ENCODE results near the gene C11orf71. TPM values are rescaled to one million over a fixed set of nuclear protein-coding genes. Genes with fewer than 3 reads are reported as not detected.

C11orf71 gene
- total and polyA plus RNA-seq, 7 donors, result 5.0 to 16.4 (median 7.6) TPM

DNA sequence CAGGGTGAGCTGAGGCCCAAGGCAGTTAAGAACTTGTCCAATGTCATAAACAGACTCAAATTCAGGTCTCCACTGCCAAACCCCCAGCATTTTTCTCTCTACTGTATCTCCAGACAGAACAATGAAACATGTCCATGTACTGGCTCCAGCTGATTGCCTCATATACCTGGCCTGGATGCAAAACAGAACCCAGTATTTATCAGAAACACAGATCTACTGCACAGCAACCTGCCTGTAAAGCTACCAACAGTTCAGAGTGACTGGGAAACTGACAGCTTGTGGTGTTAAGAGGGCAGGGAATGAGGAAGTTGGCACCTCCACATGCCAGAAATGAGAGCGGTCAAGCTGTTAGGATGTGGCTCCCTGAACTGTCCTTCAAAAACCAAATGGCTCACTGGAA is 41.6 kb downstream of the C11orf71 start:
- TF ChIP-seq POLR2AphosphoS5 (IDR thresholded peaks at IDR 0.05) (no peak), EP300 (IDR thresholded peaks at IDR 0.05) (no peak)
- TF ChIP-seq, protein P1, sequence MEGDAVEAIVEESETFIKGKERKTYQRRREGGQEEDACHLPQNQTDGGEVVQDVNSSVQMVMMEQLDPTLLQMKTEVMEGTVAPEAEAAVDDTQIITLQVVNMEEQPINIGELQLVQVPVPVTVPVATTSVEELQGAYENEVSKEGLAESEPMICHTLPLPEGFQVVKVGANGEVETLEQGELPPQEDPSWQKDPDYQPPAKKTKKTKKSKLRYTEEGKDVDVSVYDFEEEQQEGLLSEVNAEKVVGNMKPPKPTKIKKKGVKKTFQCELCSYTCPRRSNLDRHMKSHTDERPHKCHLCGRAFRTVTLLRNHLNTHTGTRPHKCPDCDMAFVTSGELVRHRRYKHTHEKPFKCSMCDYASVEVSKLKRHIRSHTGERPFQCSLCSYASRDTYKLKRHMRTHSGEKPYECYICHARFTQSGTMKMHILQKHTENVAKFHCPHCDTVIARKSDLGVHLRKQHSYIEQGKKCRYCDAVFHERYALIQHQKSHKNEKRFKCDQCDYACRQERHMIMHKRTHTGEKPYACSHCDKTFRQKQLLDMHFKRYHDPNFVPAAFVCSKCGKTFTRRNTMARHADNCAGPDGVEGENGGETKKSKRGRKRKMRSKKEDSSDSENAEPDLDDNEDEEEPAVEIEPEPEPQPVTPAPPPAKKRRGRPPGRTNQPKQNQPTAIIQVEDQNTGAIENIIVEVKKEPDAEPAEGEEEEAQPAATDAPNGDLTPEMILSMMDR (IDR thresholded peaks at IDR 0.05), result no peak
- no peaks in the 10 kb centered on the region for H3K27me3 ChIP-seq
- H3K36me3 ChIP-seq, result no peaks in the 10 kb centered on the region
- H3K9me3 ChIP-seq, result no peaks in the 10 kb centered on the region
- no peak for DNase-seq
- no peak overlapping the region for H3K4me3 ChIP-seq
- WGBS, 2 donors, result 10 to 13% methylated on average over 1 of the region's 1 CpG
- H3K27ac ChIP-seq, result no peak overlapping the region
- H3K4me1 ChIP-seq, result no peaks in the 10 kb centered on the region
- intact Hi-C loops (cut with DNase I), result no loop called here

DNA sequence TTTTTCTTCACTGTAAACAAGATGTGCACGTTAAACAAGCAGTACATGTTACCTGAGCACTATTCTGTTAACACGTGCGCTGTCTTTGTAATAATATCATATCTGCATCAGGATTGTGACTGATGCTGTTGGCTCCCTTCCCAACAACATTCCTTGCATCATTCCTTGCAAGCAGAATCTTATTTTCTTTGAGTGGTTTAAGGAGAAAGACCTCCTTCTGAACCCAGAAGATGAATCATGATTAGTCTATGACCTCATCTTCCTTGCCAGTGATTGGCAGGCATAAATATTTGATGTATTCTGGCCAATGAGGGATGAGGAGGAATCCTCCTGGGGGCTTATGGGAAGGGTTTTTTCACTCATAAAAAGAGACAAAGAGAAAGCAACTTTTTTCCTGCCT is 46.2 kb downstream of the C11orf71 start:
- Histone ChIP-seq H3K4me3 (no peak overlapping the region), H3K27ac (no peak overlapping the region), H3K9me3 (no peaks in the 10 kb centered on the region), H3K27me3 (no peaks in the 10 kb centered on the region), H3K4me1 (no peaks in the 10 kb centered on the region), H3K36me3 (no peaks in the 10 kb centered on the region)
- intact Hi-C loops (cut with DNase I), result no loop called here
- DNase-seq, result no peak
- TF ChIP-seq, protein P1 (IDR thresholded peaks at IDR 0.05), result no peak
- no peak for TF ChIP-seq EP300 (IDR thresholded peaks at IDR 0.05)
- TF ChIP-seq POLR2AphosphoS5 (IDR thresholded peaks at IDR 0.05), result no peak
- no peak for TF ChIP-seq POLR2A (IDR thresholded peaks at IDR 0.05)
- 86 to 96% methylated on average over 3 of the region's 3 CpGs for WGBS, 2 donors

DNA sequence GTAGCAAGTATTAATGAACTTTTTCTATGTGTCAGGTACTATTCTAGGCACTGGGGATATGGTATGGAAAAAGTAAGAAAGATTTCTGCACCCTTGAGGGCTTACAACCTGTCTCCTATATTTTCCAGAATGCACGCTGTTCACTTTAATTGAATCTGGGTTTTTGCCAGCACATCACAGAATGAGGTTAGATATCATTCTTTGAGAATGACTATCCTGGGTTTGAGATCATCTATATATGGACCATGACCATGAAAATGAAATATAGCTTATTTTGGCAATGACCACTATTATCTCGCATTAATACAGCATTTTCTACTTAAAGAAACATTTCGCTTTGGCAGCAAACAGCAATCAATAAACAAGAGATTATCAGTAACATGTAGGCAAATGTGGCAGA is 46.9 kb downstream of the C11orf71 start:
- intact Hi-C loops (cut with DNase I), result no loop called here
- no peaks in the 10 kb centered on the region for H3K4me1 ChIP-seq
- H3K9me3 ChIP-seq, result no peaks in the 10 kb centered on the region
- no peaks in the 10 kb centered on the region for H3K27me3 ChIP-seq
- 90 to 92% methylated on average over 3 of the region's 3 CpGs for WGBS, 2 donors
- no peak overlapping the region for H3K4me3 ChIP-seq
- no peak for DNase-seq
- TF ChIP-seq POLR2A (IDR thresholded peaks at IDR 0.05), result no peak
- TF ChIP-seq EP300 (IDR thresholded peaks at IDR 0.05), result no peak
- TF ChIP-seq, protein P1 (IDR thresholded peaks at IDR 0.05), result no peak
- no peak for TF ChIP-seq POLR2AphosphoS5 (IDR thresholded peaks at IDR 0.05)
- no peaks in the 10 kb centered on the region for H3K36me3 ChIP-seq
- no peak overlapping the region for H3K27ac ChIP-seq

DNA sequence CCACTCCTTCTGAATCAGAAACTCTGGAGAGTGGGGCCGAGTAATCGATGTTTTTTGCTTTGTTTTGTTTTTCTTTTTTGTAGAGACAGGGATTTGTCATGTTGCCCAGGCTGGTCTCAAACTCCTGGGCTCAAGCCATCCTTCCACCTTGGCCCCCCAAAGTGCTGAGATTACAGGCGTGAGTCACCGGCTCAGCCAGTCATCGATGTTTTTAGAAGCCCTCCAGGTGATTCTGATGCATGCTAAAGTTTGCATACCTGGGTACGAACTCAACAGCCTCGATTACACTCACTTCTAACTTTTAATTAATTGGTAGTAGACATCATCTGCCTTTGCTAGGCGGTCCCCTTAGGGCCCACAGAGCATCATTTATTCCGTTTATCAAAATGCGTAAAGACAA is 50.3 kb downstream of the C11orf71 start:
- intact Hi-C loops (cut with DNase I), result no loop called here

More for the DNA sequence above, 50.3 kb downstream of the C11orf71 start:
- Histone ChIP-seq H3K4me3 (no peak overlapping the region), H3K27me3 (no peaks in the 10 kb centered on the region), H3K27ac (no peak overlapping the region), H3K4me1 (no peaks in the 10 kb centered on the region), H3K9me3 (no peaks in the 10 kb centered on the region), H3K36me3 (no peaks in the 10 kb centered on the region)
- WGBS, 2 donors, result 85 to 92% methylated on average over 10 of the region's 10 CpGs
- DNase-seq, result no peak
- TF ChIP-seq POLR2AphosphoS5 (IDR thresholded peaks at IDR 0.05), result no peak
- no peak for TF ChIP-seq EP300 (IDR thresholded peaks at IDR 0.05)

Other genes starting within 250 kb of the C11orf71 start
- gene NNMT, start 104.1 kb downstream of the C11orf71 start, total RNA-seq, result 100 to 1,000 TPM; 126 to 960 (median 409) TPM
- 100 to 1,000 TPM in 2 of 3 donors, 10 to 100 TPM in 1; 28.0 to 208 (median 201) TPM for gene NNMT, start 104.1 kb downstream of the C11orf71 start, polyA plus RNA-seq
- gene RBM7, start 155 bp upstream of the C11orf71 start, total RNA-seq, result 10 to 100 TPM; 20.5 to 34.4 (median 28.8) TPM
- 10 to 100 TPM; 21.3 to 36.3 (median 27.0) TPM for gene RBM7, start 155 bp upstream of the C11orf71 start, polyA plus RNA-seq
- gene REXO2, start 39.0 kb upstream of the C11orf71 start, total RNA-seq, result 100 to 1,000 TPM; 158 to 238 (median 200) TPM
- 10 to 100 TPM; 49.7 to 93.1 (median 55.4) TPM for gene REXO2, start 39.0 kb upstream of the C11orf71 start, polyA plus RNA-seq
- 1 to 10 TPM in 1 of 4 donors, not detected in 3; 3.3 TPM for gene NXPE1, start 159.4 kb upstream of the C11orf71 start, total RNA-seq
- gene NXPE1, start 159.4 kb upstream of the C11orf71 start, polyA plus RNA-seq, result 10 to 100 TPM; 13.2 to 36.3 (median 18.0) TPM
- gene NXPE4, start 195.3 kb upstream of the C11orf71 start, total RNA-seq, result under 1 TPM in 2 of 4 donors, not detected in 2; 0.36 to 0.55 TPM
- 10 to 100 TPM; 37.8 to 46.8 (median 42.1) TPM for gene NXPE4, start 195.3 kb upstream of the C11orf71 start, polyA plus RNA-seq